HG03469 (cell line): ENCODE data around the gene ITGA11.

ENCODE experiments used
- ATAC-seq: cut with Tn5 transposase; IDR thresholded peaks from one replicate; pipeline ENCODE4 v1.9.1; 2021; ENCODE audit warnings: mild to moderate bottlenecking, moderate library complexity, moderate number of reproducible peaks; ENCODE audit not compliant: unreplicated experiment

Gene ITGA11

DNA sequence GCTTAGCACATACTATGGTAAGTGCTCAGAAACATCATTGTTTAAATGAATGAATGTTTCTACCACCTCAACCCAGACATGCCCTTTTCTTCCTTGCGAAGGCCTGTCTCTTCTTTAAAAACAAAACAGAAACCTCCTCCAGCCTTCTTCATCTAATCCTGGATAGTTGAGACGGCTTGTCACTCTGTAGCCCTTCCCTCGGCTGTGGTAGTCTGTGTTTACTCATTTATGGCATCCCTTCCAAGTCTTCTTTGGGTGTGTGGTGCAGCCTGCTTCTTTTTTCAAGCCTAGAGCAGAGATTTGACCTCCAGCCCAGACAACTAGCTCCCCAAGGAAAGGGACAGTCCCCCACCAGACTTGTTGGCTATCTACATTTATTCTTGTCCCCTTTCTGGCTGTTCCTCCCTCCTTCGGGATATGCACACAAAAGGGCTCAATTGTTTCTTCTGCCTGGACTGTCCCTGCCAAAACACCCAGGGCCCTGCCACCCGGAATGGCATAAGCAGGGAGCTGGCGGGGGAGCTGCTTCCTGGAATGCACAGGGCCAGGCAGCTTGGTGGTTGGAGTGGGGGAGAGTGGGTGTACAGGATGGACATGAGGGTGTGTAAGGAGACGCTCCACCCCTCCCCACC lies 67.8 kb downstream of the ITGA11 start:
- ATAC-seq = no peak

DNA sequence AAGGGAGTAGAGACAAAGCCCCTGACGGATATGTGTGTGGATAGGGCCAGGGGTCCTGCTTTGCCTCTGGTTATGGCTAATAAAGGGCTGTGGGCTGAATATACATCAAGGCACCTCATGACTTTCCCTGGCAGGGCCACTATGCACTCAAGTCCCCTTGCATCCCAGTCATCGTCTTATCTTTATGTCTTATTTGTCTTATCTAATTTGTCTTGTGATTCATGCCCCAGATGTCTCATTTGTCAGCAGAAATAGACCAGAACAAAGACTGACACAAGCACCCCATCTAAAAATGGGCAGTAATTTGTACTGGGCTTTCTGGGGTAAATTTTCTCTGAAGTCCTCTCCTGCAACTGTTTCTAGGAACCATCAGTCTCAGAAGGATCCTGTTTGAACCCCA lies 68.6 kb downstream of the ITGA11 start:
- ATAC-seq = no peak

DNA sequence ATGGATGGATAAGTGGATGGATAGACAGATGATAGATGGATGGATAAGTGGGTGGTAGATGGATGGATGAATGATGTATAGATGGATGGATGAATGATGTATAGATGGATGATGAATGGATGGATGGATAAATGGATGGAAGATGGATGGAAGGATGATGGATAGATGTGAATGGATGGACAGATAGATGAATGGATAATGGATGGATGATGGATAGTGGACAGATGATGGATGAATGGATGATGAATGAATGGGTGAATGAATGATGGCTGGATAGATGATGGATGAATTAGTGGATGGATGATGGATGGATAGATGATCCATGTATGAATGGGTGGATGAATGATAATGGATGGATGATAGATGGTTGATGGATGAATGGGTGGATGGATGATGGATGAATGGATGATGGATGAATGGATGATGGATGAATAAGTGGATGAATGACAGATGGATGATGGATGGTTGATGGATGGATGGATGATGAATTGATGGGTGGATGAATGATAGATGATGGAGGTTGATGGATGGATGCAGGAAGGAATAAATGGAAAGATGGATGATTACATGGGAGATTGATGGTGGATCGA lies 69.3 kb downstream of the ITGA11 start:
- no peak for ATAC-seq

DNA sequence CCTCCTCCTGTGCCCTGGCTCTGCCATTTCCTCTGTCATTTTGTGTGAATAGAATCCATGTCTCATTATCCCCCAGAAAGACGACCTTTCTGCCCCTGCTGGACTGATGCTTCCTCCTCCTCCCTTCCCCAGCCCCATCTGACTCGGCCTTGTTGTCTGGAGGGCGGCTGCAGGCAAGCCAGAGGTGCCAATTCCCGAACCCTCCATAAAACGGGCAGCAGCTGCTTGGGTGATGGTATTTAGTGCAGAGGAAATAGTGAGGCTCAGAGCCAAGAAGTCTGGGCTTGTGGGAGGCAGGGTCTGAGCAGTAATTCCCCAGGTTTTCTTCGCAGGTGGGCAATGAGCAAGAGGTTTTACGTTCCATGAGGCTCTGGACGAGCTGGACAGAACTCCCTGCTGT lies 71.2 kb downstream of the ITGA11 start:
- no peak for ATAC-seq

DNA sequence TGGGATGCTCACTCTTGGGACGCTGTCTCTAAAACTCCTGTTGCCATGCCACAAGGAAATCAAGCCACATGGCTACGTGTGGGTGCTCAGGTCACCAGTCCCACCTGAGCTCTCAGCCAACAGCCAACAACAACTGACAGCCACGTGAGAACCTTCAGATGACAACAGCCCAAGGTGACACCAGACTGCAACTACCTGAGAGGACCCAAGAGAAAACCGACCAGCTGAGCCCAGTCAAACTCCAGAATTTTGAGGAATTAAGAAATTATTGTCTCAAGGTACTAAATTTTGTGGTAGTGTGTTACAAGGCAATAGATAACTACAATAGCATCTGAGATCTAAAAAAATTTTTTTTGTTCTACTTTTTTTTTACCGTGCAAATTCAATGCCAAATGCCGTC lies 75.2 kb downstream of the ITGA11 start:
- ATAC-seq = no peak

DNA sequence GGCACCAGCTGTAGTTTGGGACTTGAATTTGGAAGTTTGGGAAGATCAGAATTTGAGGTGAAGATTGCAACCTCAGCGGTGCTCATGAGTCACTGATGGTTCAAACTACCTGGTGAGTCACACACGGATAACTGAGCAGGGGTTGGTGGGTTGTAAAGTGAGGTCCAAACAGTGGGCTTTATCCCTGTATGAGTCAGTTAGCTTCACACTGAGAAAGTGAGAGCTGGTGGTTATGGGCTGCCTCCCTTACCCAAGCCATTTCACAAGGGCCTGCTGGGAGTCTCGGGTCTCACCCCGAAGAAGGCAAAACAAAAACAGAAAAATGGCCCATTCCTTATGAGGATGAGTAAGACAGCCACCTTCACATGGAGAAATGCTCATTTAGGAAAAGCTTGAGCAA lies 77.0 kb downstream of the ITGA11 start:
- no peak for ATAC-seq

DNA sequence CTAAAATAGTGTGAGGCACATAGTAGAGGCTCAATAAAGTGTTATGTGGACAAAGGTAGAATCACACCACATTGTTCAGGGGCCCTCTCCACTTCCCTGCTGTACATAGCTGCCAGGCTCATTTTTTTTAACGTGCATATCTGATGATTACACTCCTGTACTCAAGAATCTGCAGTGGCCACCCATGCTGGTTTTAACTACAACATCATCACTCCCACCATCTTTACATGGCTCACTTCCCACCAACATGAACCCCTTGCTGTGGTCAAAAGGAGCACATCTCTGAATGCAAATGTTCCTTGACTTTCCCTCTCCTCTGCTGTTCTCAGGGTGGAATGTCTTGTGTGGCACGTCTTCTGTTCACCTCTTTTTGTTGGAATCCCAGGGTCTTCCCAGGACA lies 77.7 kb downstream of the ITGA11 start:
- no peak for ATAC-seq

DNA sequence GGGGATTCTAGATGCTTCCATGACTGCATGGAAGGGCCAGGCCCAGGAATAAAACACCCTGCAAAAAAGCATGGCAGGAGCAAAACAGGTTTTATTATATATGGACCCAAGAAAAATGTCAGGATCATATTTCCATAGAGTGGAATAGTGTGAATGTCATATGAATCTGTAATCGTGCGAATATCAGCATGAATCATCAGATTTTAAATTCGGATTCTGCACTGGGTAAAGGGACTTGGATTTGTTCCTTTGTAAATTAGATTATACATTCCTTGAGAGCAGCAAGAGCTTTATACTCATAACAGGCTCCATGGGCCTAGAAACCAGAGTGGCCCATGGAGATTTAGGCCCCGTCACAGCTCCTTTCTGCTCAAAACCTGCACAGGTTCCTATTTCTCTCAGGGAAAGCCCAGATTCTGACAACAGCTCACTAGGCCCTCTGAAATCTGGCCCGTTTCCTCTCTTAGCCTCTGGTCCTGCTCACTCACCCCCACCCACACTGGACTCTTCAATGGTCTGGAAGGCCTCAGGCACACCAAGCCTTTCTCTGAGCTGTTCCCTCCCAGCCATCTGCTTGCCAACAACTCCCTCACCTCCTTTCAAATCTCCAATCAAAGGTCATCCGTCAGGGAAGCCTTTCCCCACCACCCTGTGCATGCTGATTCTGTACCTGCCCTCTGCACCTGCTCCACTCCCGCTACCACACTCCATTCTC lies 78.4 kb downstream of the ITGA11 start:
- no peak for ATAC-seq

DNA sequence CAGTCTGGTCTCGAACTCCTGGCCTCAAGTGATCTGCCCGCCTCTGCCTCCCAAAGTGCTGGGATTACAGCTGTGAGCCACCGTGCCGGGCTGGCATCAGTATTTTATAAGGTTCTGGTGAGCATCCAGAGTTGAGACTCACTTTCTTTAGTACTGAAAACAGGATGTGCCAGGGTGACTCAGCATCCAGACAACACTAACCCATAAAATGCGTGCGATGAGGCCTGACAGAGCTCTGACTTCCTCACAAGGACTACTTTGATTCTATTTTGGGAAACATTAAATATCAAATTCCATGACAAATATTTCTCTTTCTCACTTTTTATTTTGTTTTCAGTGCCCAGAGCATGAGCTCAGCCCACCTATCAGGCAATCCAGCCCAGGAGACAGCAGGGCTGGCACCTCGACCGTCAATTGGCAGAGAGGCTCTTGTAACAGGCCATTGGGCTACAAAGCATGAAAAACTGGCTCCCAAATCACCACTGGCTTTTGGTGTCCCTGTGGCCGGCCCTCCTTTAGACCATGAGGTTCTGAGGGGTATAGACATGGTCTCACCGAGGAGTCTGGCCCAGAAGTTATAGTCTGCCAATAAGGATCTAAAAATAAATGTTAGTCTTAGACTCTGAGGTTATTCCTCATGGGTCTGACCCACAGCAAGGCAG lies 79.4 kb downstream of the ITGA11 start:
- ATAC-seq = no peak

DNA sequence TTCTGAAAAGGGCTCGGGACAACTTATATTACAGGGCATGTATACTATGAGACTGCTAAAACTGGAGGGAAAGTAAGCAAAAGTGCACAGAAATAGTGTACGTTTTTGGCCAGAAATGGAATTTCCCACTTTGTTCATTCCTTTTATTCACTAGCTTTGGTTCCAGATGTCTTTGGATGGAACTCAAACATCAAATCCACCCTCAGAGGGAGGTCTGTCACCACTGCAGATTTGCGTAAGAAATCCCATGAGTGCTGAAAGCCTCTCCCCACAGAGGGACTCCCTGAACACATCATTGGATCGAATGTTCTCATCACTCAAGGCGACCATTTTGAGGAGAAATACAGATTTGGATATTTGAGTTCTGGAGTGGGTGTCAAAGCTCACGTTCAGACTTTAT lies 82.8 kb downstream of the ITGA11 start:
- ATAC-seq = no peak

DNA sequence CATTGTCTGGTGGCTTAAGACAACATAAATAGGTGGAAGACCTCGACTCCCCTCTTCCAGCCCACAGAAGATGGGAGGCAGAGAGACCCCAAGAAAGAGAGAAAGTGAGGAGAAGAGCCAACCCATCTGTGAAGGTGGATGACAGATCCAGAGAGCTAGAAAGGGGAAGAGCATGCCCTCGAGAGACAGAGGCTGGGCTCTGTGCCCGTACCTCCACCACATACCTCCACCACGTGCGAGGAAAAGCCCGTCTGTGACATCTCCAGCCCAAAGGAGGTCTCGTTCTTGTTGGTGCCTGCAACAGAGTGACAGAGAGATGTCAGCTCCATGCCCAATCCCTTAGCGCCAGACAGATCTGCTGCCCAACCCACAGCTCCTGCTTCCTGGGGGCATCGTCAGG lies 83.4 kb downstream of the ITGA11 start:
- no peak for ATAC-seq

DNA sequence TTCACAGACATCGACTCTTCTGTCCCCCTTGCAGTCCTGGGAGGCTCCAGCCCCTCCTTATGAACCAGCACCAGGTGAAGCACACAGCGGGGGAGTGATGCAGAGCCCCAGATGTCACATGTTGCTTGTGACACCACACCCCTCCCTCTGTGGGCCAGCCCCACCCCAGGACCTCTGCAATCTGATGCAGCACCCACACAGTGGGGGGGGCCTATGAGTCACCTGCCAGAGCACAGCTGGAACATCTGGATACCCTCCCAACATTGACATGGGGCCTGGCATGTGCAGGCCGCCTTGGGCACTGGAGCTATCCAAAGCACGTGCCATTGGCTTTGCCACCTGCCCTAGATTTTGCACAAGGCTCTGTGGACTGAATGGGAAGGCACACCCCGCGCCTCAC lies 83.9 kb downstream of the ITGA11 start:
- no peak for ATAC-seq

DNA sequence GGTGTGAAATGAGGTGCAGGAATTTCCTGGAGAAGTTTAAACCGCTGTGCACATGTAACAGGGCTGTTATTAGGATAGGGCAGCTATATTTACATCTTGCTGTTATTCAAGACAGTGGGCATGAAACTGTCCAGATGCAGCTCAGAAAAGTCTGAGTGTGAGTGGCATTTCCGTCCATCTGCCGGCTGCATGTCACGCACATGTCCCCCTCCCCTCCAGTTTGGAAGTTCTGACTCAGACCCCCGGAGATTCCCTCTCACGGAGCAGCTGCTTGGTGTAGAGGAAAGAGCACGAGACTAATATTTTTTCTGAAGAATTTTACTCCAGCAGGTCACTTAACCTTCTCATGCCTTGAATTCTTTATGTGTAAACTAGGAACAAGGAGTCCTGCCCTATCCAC lies 84.6 kb downstream of the ITGA11 start:
- ATAC-seq = no peak

DNA sequence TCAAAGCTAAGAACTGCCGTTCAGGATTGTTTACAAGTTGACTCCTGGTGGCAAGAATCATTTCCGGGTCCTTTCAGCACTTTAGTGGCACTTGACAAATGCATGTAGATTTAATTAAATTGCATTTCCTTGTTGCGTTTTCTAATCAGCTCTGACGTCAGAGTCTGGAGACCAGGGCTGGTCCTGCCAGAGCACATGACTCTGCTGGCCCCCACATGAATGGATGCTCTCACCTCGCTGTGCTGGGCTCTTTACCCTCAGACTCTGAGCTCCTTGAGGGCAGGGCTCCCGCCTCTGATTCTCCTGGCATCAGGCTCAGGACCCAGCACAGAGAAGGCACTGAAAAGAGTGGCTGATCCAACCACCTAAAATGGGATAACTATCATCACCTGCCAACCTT lies 85.0 kb downstream of the ITGA11 start:
- ATAC-seq = no peak

DNA sequence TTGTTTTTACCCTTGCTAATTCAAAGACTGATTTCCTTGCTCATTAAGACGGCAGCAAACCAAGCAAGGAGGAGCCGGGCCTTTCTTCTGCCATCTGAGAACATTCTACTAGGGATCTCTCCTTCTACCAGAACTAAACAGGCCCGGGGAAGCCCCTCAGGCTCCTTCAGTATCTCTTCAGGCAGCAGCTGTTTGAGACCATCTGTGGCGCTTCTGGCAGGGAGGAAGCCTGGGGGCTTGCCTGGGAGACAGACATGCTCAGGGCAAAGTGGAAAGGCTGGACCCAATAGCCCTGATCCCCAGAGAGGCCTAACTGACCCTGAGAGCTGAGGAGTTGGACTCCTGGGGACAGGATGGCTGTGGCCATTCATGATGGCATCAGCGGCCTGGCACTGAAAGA lies 86.5 kb downstream of the ITGA11 start:
- no peak for ATAC-seq

DNA sequence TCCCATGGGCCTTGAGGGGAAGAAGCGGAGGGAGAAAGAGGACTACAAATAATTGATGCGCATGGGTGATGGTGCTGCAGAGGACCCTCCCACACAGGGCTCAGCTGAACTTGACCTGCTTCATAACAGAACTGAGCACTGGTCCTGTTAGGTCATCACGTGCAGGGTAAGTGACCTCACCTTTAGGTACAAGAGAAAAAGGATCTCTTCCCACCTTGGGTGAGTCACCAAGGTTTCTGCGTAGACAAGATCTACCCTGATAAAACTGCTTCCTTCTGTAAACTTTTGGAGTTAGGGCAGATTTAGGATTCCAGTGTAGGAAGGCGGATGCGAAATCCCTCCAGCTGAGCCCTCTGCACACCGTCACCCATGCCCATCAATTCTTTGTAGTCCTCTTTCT lies 87.4 kb downstream of the ITGA11 start:
- ATAC-seq = no peak

DNA sequence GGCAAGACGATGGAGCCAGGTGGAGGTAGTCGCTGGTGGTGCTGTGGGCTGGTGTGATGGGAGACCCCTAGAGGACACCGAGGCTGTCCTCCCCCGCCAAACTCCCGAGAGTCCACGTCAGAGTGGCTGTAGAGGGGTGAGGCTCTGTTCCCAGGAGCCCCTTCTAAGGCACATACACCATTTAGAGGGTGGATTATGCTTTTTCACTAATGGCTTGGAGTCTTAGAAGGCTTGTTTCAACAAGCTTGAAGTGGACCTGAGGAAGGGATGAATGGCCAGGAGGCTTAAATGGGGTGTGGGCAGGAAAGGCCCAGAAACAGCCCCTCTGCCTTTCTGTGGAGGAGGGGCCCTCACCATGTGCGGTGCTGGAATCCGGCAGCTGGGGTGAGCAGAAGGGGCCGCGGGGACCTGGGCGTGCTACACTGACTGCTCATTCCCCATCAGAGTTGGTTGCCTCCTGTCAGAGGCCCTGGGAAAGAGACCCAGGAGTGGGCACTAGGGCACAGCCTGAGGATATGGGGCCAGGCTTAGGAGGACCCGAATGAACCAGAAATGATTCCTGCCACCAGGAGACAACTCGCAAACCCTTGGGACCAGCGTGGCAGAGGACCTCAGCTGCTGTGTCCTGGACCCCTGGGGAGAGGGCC lies 88.3 kb downstream of the ITGA11 start:
- no peak for ATAC-seq

DNA sequence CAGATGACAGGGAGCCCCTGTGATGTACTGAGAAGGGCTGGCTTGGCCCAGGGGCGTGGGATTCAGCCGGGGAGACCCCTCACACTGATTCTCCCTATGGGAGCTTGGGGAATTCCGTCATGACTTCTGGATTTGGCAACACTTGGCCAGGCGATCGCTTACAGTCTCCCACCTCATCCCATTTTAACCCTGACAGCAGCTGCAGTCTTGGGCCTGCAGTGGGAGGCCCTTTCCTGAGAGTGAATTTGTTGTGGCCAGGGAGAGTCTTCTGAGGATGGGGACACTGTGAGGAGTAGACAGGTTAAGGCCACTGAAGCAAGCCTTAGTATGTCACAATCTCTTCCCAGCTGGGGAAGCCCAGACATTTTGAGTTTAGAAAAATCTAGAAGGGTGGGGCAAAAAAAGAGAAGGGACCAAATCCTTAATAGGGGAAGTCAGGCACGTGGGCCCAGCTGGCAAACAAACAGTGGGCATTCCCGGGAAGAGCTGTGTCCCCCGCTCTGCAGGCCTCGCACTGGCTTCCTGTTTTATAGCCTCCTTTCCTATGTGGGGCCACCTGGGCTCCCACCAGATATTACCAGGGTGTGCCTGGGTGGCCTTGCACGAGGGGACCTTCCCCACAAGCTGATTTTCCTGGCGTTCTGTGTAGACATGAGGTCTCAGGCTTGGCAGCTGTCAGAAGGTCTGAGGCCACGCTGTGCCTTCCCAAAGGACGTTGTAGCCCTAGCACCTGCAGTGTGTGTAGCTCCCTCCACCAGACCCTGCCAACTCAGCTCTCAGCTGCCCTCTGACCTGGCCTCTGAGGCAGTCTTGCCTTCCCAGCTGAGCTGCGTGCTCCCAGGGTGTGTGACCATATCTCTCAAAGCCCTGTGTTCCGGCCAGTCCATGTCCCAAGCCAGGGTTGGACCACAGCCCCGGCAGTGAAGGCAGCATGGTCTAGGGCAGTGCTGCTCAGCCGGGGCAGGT lies 89.9 kb downstream of the ITGA11 start:
- no peak for ATAC-seq

DNA sequence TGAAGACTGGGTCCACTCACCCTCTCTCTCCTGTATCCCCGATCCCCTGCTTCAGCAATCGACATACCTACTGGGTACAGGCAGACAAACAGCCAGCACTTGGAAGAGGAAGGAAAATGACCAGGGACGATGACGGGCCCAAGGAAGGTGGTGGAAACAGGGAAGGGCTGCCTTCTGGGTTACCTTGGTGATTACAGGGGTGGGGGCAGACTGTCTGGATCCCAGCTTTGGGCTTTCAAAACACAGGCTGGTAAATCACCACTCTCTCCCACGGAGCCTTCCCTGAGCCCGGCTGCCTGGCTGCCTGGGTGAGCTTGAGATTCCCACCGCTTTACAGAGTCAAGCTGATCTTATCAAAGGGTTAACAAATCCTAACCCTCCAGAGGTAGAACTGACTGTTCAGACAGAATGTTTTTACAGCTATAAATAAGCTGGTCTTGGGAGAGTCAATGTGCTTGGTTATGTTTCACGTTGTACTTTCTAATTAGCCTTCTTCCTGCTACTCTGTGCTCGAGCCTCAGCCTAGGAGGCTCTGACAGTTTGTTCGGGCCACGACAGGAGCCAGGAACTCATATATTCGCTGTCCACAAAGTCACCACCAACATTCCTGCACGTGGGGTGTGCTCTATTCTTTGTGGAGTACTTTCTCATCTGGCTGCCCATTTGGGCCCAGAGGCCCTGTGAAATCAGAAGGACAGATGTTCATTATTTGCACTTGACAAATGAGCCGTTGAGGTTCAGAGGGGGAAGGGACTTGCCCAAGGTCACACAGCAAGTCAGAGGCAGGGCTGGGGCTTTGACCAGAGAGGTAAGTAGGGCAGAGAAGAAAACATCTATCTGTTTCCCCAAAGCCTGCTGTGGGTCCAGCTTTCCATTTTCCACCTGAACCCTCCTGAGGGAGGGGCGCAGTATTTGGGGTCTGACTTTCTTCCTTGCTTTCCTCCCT lies 91.0 kb downstream of the ITGA11 start:
- ATAC-seq = no peak
